ENCODE measurements around the gene PUM2.

DNA sequence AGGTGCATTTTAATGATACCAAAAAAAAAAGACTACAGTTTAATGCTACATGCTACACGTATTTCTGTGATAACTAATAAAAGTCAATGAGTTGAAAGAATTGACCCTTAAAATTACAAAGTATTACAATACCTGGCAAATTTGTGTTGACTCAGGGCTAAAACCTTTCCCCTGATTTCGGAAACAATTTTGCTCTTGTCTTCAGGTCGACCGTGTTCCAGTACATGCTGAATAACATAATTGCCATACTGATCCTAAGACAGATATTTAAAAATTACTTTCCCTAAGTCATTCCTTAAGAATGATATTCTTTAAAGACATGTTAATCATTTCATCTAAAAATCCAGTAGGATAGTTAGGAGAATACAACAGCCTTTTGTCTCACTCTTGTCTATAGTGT lies 95.9 kb downstream of the PUM2 start:
- TF ChIP-seq, protein P1, sequence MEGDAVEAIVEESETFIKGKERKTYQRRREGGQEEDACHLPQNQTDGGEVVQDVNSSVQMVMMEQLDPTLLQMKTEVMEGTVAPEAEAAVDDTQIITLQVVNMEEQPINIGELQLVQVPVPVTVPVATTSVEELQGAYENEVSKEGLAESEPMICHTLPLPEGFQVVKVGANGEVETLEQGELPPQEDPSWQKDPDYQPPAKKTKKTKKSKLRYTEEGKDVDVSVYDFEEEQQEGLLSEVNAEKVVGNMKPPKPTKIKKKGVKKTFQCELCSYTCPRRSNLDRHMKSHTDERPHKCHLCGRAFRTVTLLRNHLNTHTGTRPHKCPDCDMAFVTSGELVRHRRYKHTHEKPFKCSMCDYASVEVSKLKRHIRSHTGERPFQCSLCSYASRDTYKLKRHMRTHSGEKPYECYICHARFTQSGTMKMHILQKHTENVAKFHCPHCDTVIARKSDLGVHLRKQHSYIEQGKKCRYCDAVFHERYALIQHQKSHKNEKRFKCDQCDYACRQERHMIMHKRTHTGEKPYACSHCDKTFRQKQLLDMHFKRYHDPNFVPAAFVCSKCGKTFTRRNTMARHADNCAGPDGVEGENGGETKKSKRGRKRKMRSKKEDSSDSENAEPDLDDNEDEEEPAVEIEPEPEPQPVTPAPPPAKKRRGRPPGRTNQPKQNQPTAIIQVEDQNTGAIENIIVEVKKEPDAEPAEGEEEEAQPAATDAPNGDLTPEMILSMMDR (conservative IDR thresholded peaks at IDR 0.05; ENCODE audit: low read depth, low read length), result no peak
- TF ChIP-seq EZH2 (IDR thresholded peaks at IDR 0.05; ENCODE audit: borderline replicate concordance, low read depth, low read length, poor library complexity, severe bottlenecking), result no peak

Data from A673 (cell line).